HepG2 (cell line): Measurements from ENCODE around the gene ARID5B. TPM values are rescaled to one million over a fixed set of nuclear protein-coding genes. Genes with fewer than 3 reads are reported as not detected.

Experiments
- AGO2 ChIP-seq: fragments of 200-400 bp; formaldehyde crosslinking; optimal IDR thresholded peaks from 2 replicates; pipeline ENCODE3; 2017; ENCODE audit warnings: mild to moderate bottlenecking, low read depth, low read length, moderate library complexity
- DMAP1 ChIP-seq: IDR thresholded peaks from 2 replicates; pipeline ENCODE4 v1.6.1; 2016
- ETV6 ChIP-seq: sonication (generic); formaldehyde crosslinking; conservative IDR thresholded peaks from 2 replicates; pipeline ENCODE4 v1.4.0; 2020; ENCODE audit warnings: missing genetic modification reagents
- FOXA3 ChIP-seq: IDR thresholded peaks from 2 replicates; pipeline ENCODE4 v1.6.1; 2016; ENCODE audit warnings: missing genetic modification reagents, missing compliant biosample characterization
- HNF1A ChIP-seq, 2 experiments: sonication (generic) in 1 of 2; formaldehyde crosslinking in 1 of 2; IDR thresholded peaks; 2 replicates each; pipeline versions ENCODE4 v1.4.0 to v1.6.1; 2016 to 2020; ENCODE audit warnings: borderline replicate concordance in 1 of 2, low read depth in 1 of 2, mild to moderate bottlenecking in 1 of 2, missing genetic modification reagents in 1 of 2
- MBNL3 ChIP-seq: fragments of 250-450 bp; sonication (Bioruptor Pico); conservative IDR thresholded peaks from 2 replicates; pipeline ENCODE4 v1.8.0; 2022; ENCODE audit warnings: mild to moderate bottlenecking, inconsistent platforms
- MEIS2 ChIP-seq: sonication (generic); formaldehyde crosslinking; IDR thresholded peaks from 2 replicates; pipeline ENCODE4 v1.9.0; 2021; ENCODE audit warnings: mild to moderate bottlenecking, missing genetic modification reagents
- MTA3 ChIP-seq: sonication (generic); formaldehyde crosslinking; IDR thresholded peaks from 2 replicates; pipeline ENCODE4 v1.4.0; 2020; ENCODE audit warnings: missing genetic modification reagents
- RFX1 ChIP-seq: fragments of 450-650 bp; IDR thresholded peaks from 2 replicates; pipeline ENCODE4 v1.6.1; 2017
- SATB2 ChIP-seq: sonication (generic); formaldehyde crosslinking; IDR thresholded peaks from 2 replicates; pipeline ENCODE4 v1.5.0; 2020; ENCODE audit warnings: missing genetic modification reagents
- ZNF207 ChIP-seq: fragments of 450-650 bp; IDR thresholded peaks from 2 replicates; pipeline ENCODE4 v1.6.1; 2016; ENCODE audit warnings: antibody characterized with exemption, borderline replicate concordance
- ZNF292 ChIP-seq: sonication (generic); formaldehyde crosslinking; IDR thresholded peaks from 2 replicates; pipeline ENCODE4 v1.8.1; 2022; ENCODE audit warnings: mild to moderate bottlenecking, low read depth, missing genetic modification reagents, borderline replicate concordance
- ZNF331 ChIP-seq: sonication (generic); formaldehyde crosslinking; IDR thresholded peaks from 2 replicates; pipeline ENCODE4 v1.4.0; 2020; ENCODE audit warnings: missing genetic modification reagents
- ZNF33B ChIP-seq: sonication (generic); formaldehyde crosslinking; IDR thresholded peaks from 2 replicates; pipeline ENCODE4 v1.5.1; 2020; ENCODE audit warnings: mild to moderate bottlenecking, missing genetic modification reagents
- polyA plus RNA-seq, 8 experiments: library from polyadenylated mRNA; depleted of rRNA in 3 of 8; stranded (reverse) in 7 of 8; unstranded in 1 of 8; fragments of >200 nt; fragmentation: Illumina TruSeq in 4 of 8; extraction: Trizol in 4 of 8; gene quantifications; 2 replicates each; pipeline versions ENCODE4 v1.2.1 to v1.2.3, GENCODE V29; 2011 to 2016; ENCODE audit warnings: low read depth in 4 of 8, missing spikeins in 1 of 8, mixed read lengths in 1 of 8; ENCODE audit not compliant: insufficient read depth in 1 of 8
- total RNA-seq, 5 experiments: library from RNA; depleted of rRNA; stranded (reverse); fragments of >200 nt; fragmentation: Illumina TruSeq; extraction: Trizol; gene quantifications; 2 replicates each; pipeline ENCODE4 v1.2.3, GENCODE V29; 2016; ENCODE audit warnings: low read depth in 1 of 5
- TF ChIP-seq, protein P1 (sequence below): sonication (generic); formaldehyde crosslinking; IDR thresholded peaks from 2 replicates; pipeline ENCODE4 v1.4.0; 2020; ENCODE audit warnings: missing genetic modification reagents
- TF ChIP-seq, protein P2 (sequence below): sonication (generic); formaldehyde crosslinking; IDR thresholded peaks from 2 replicates; pipeline ENCODE4 v1.5.1; 2020; ENCODE audit warnings: missing genetic modification reagents, mild to moderate bottlenecking, borderline replicate concordance

Gene ARID5B
- total and polyA plus RNA-seq, 2 of the 13 experiments (the other 11 are each of a cell fraction or from before 2014, with no cell fraction given) = 6.2 to 21.1 TPM

GRCh38 chr10:62048919-62049623 lies 147.6 kb downstream of the ARID5B start (continued):
- no peak for TF ChIP-seq AGO2
- peak; percentile 53; the same call in 1 of the 2 replicates for TF ChIP-seq MEIS2 (CRISPR knock-in tag)
- TF ChIP-seq DMAP1 (CRISPR knock-in tag) = peak; percentile 77
- peak; percentile 89 for TF ChIP-seq SATB2 (CRISPR knock-in tag)
- no peak for TF ChIP-seq RFX1
- no peak for TF ChIP-seq MTA3
- TF ChIP-seq ETV6 (CRISPR knock-in tag) = peak; percentile 69; the same call in 1 of the 2 replicates
- TF ChIP-seq, protein P1, sequence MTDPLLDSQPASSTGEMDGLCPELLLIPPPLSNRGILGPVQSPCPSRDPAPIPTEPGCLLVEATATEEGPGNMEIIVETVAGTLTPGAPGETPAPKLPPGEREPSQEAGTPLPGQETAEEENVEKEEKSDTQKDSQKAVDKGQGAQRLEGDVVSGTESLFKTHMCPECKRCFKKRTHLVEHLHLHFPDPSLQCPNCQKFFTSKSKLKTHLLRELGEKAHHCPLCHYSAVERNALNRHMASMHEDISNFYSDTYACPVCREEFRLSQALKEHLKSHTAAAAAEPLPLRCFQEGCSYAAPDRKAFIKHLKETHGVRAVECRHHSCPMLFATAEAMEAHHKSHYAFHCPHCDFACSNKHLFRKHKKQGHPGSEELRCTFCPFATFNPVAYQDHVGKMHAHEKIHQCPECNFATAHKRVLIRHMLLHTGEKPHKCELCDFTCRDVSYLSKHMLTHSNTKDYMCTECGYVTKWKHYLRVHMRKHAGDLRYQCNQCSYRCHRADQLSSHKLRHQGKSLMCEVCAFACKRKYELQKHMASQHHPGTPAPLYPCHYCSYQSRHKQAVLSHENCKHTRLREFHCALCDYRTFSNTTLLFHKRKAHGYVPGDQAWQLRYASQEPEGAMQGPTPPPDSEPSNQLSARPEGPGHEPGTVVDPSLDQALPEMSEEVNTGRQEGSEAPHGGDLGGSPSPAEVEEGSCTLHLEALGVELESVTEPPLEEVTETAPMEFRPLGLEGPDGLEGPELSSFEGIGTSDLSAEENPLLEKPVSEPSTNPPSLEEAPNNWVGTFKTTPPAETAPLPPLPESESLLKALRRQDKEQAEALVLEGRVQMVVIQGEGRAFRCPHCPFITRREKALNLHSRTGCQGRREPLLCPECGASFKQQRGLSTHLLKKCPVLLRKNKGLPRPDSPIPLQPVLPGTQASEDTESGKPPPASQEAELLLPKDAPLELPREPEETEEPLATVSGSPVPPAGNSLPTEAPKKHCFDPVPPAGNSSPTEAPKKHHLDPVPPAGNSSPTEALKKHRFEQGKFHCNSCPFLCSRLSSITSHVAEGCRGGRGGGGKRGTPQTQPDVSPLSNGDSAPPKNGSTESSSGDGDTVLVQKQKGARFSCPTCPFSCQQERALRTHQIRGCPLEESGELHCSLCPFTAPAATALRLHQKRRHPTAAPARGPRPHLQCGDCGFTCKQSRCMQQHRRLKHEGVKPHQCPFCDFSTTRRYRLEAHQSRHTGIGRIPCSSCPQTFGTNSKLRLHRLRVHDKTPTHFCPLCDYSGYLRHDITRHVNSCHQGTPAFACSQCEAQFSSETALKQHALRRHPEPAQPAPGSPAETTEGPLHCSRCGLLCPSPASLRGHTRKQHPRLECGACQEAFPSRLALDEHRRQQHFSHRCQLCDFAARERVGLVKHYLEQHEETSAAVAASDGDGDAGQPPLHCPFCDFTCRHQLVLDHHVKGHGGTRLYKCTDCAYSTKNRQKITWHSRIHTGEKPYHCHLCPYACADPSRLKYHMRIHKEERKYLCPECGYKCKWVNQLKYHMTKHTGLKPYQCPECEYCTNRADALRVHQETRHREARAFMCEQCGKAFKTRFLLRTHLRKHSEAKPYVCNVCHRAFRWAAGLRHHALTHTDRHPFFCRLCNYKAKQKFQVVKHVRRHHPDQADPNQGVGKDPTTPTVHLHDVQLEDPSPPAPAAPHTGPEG (CRISPR knock-in tag) = peak; percentile 58; the same call in 1 of the 2 replicates
- TF ChIP-seq ZNF207 = no peak
- no peak for TF ChIP-seq HNF1A (IDR thresholded peaks at IDR 0.05; ENCODE audit: low read depth)
- peak; percentile 70 for TF ChIP-seq HNF1A (CRISPR knock-in tag; IDR thresholded peaks at IDR 0.05; ENCODE audit: borderline replicate concordance)
- TF ChIP-seq, protein P2, sequence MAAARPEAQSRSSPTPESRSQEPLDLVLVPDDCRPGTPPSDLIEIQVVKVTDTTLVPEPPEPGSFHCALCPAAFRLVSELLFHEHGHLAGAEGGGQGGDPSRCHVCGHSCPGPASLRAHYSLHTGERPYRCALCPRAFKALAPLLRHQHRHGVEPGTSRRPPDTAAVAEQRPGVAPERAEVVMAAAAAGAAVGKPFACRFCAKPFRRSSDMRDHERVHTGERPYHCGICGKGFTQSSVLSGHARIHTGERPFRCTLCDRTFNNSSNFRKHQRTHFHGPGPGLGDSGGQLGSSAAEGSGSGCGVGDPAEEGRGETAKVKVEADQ = 0 out of 2 replicates have a peak, but pooled peaks have one; percentile 69
- peak; percentile 93 for TF ChIP-seq FOXA3 (CRISPR knock-in tag)
- TF ChIP-seq MBNL3 (CRISPR knock-in tag) = no peak
- TF ChIP-seq ZNF331 = peak; percentile 88
- peak; percentile 80; the same call in 1 of the 2 replicates for TF ChIP-seq ZNF33B (CRISPR knock-in tag)
- TF ChIP-seq ZNF292 (CRISPR knock-in tag) = peak; percentile 99
